ENCODE results near the gene RIT1. TPM values are rescaled to one million over a fixed set of nuclear protein-coding genes. Genes with fewer than 3 reads are reported as not detected.
"Not testable (repeated sequence)": the region's sequence is repeated elsewhere in the genome, so short reads cannot be mapped to it uniquely, and the experiment has no call there.

The RIT1 gene
- total RNA-seq, 1 experiment from 2014 or later: 43.9 TPM

GRCh38 chr1:155898888-155899287, 12.3 kb downstream of the RIT1 start:
- no peak for DNase-seq (ENCODE audit: low spot score)
- in situ Hi-C loops (cut with HindIII; ENCODE audit: low sequenced_read_pairs): no loop called here

- no peak for DNase-seq (ENCODE audit: low spot score)
- in situ Hi-C loops (cut with HindIII; ENCODE audit: low sequenced_read_pairs): no loop called here
Measured at GRCh38 chr1:155897746-155898145, 13.4 kb downstream of the RIT1 start.

- DNase-seq (ENCODE audit: low spot score); in situ Hi-C loops (cut with HindIII; ENCODE audit: low sequenced_read_pairs): not testable (repeated sequence)
Measured at GRCh38 chr1:155896476-155896875, 14.7 kb downstream of the RIT1 start.

- in situ Hi-C loops (cut with HindIII; ENCODE audit: low sequenced_read_pairs); DNase-seq (ENCODE audit: low spot score): not testable (repeated sequence)
Measured at GRCh38 chr1:155895617-155896016, 15.5 kb downstream of the RIT1 start.

GRCh38 chr1:155893389-155894142, 17.6 kb downstream of the RIT1 start:
- DNase-seq (ENCODE audit: low spot score): no peak
- in situ Hi-C loops (cut with HindIII; ENCODE audit: low sequenced_read_pairs): no loop called here

GRCh38 chr1:155892796-155893195, 18.4 kb downstream of the RIT1 start:
- no peak for DNase-seq (ENCODE audit: low spot score)
- in situ Hi-C loops (cut with HindIII; ENCODE audit: low sequenced_read_pairs): no loop called here

GRCh38 chr1:155890251-155890650, 20.9 kb downstream of the RIT1 start:
- DNase-seq (ENCODE audit: low spot score): no peak
- in situ Hi-C loops (cut with HindIII; ENCODE audit: low sequenced_read_pairs): no loop called here

GRCh38 chr1:155889566-155889965, 21.6 kb downstream of the RIT1 start:
- in situ Hi-C loops (cut with HindIII; ENCODE audit: low sequenced_read_pairs): no loop called here

GRCh38 chr1:155888481-155888880, 22.7 kb downstream of the RIT1 start:
- in situ Hi-C loops (cut with HindIII; ENCODE audit: low sequenced_read_pairs): no loop called here
- DNase-seq (ENCODE audit: low spot score): no peak

More at GRCh38 chr1:155889566-155889965, 21.6 kb downstream of the RIT1 start:
- no peak for DNase-seq (ENCODE audit: low spot score)

GRCh38 chr1:155884982-155885381, 26.2 kb downstream of the RIT1 start:
- DNase-seq (ENCODE audit: low spot score): no peak
- in situ Hi-C loops (cut with HindIII; ENCODE audit: low sequenced_read_pairs): no loop called here

- DNase-seq (ENCODE audit: low spot score): peak; percentile 30
- in situ Hi-C loops (cut with HindIII; ENCODE audit: low sequenced_read_pairs): no loop called here
Measured at GRCh38 chr1:155884031-155884960, 26.9 kb downstream of the RIT1 start.

- no peak for DNase-seq (ENCODE audit: low spot score)
- in situ Hi-C loops (cut with HindIII; ENCODE audit: low sequenced_read_pairs): no loop called here
Measured at GRCh38 chr1:155882766-155883165, 28.4 kb downstream of the RIT1 start.

- DNase-seq (ENCODE audit: low spot score): no peak
- in situ Hi-C loops (cut with HindIII; ENCODE audit: low sequenced_read_pairs): no loop called here
Measured at GRCh38 chr1:155882235-155882634, 28.9 kb downstream of the RIT1 start.

- no peak for DNase-seq (ENCODE audit: low spot score)
- in situ Hi-C loops (cut with HindIII; ENCODE audit: low sequenced_read_pairs): no loop called here
Measured at GRCh38 chr1:155880950-155881349, 30.2 kb downstream of the RIT1 start.

GRCh38 chr1:155880251-155880650, 30.9 kb downstream of the RIT1 start:
- in situ Hi-C loops (cut with HindIII; ENCODE audit: low sequenced_read_pairs): no loop called here
- no peak for DNase-seq (ENCODE audit: low spot score)

GRCh38 chr1:155877945-155878344, 33.2 kb downstream of the RIT1 start:
- DNase-seq (ENCODE audit: low spot score): no peak
- in situ Hi-C loops (cut with HindIII; ENCODE audit: low sequenced_read_pairs): no loop called here

GRCh38 chr1:155873860-155874259, 37.3 kb downstream of the RIT1 start:
- in situ Hi-C loops (cut with HindIII; ENCODE audit: low sequenced_read_pairs): no loop called here

GRCh38 chr1:155872527-155872926, 38.6 kb downstream of the RIT1 start:
- DNase-seq (ENCODE audit: low spot score): peak; percentile 78
- in situ Hi-C loops (cut with HindIII; ENCODE audit: low sequenced_read_pairs): no loop called here

More at GRCh38 chr1:155873860-155874259, 37.3 kb downstream of the RIT1 start:
- DNase-seq (ENCODE audit: low spot score): peak; percentile 42

GRCh38 chr1:155871390-155871789, 39.8 kb downstream of the RIT1 start:
- peak; percentile 96 for DNase-seq (ENCODE audit: low spot score)
- in situ Hi-C loops (cut with HindIII; ENCODE audit: low sequenced_read_pairs): no loop called here

- in situ Hi-C loops (cut with HindIII; ENCODE audit: low sequenced_read_pairs): no loop called here
- DNase-seq (ENCODE audit: low spot score): no peak
Measured at GRCh38 chr1:155867766-155868165, 43.4 kb downstream of the RIT1 start.

All from G401 (cell line).